GM19238 (cell line): ENCODE results near the gene PDZK1IP1.
"Not testable (repeated sequence)": the region's sequence is repeated elsewhere in the genome, so short reads cannot be mapped to it uniquely, and the experiment has no call there.

Experiments used
- DNase-seq: peaks from one replicate; pipeline ENCODE4 v3.0.0; 2011; ENCODE audit warnings: low spot score; ENCODE audit not compliant: insufficient read length

PDZK1IP1 gene

GRCh38 chr1:47140358-47140757 is 49.5 kb downstream of the PDZK1IP1 start:
- DNase-seq = not testable (repeated sequence)

GRCh38 chr1:47137925-47138615 is 51.8 kb downstream of the PDZK1IP1 start:
- no peak for DNase-seq

- DNase-seq = no peak
Measured at GRCh38 chr1:47137198-47137597, 52.6 kb downstream of the PDZK1IP1 start, which contains the start of gene CYP4A22. TSS of gene CYP4A22 (plus strand) at chr1:47137441. CDS start at chr1:47137486, 45 bp downstream.
